SK-N-SH (cell line): ENCODE data around the gene MIPEP.

ENCODE experiments used
- EP300 ChIP-seq, 2 experiments: IDR thresholded peaks; 2 replicates each; pipeline versions ENCODE4 v1.4.0 to v1.6.1; 2012; ENCODE audit warnings: borderline replicate concordance in 1 of 2, low read depth in 1 of 2, low read length in 1 of 2
- POLR2AphosphoS5 ChIP-seq: IDR thresholded peaks from 2 replicates; pipeline ENCODE4 v1.6.1; 2012; ENCODE audit warnings: low read depth, low read length
- TAF1 ChIP-seq: IDR thresholded peaks from 2 replicates; pipeline ENCODE4 v1.6.1; 2012; ENCODE audit warnings: low read depth, mild to moderate bottlenecking, low read length, moderate library complexity, borderline replicate concordance
- YY1 ChIP-seq: IDR thresholded peaks from 2 replicates; pipeline ENCODE4 v1.4.0; 2012; ENCODE audit warnings: low read depth, mild to moderate bottlenecking
- TF ChIP-seq, protein P1 (sequence below): fragments of 200-600 bp; sonication (generic); IDR thresholded peaks from 2 replicates; pipeline ENCODE4 v1.6.1; 2017; ENCODE audit warnings: antibody characterized with exemption, mild to moderate bottlenecking, moderate library complexity

DNA sequence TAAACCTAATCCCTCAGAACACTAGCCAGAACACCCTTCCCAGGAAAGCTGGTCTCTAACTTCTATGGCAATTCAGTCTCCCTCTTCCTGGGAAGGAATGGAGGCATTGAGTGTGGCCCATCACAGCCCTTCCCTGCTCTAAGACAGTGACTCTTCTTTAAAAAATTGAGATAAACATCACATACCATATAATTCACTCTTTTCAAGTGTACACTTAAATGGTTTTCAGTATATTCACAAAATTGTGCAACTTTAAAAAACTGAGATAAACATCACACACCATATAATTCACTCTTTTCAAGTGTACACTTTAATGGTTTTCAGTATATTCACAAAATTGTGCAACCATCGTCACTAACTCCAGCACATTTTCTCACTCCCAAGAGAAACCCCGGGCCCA is 116.5 kb downstream of the MIPEP start:
- TF ChIP-seq POLR2AphosphoS5 (no peak), YY1 (no peak), EP300 (IDR thresholded peaks at IDR 0.05; ENCODE audit: borderline replicate concordance in 1 of 2, low read depth in 1 of 2, low read length in 1 of 2) (no peak), TAF1 (no peak)
- TF ChIP-seq, protein P1, sequence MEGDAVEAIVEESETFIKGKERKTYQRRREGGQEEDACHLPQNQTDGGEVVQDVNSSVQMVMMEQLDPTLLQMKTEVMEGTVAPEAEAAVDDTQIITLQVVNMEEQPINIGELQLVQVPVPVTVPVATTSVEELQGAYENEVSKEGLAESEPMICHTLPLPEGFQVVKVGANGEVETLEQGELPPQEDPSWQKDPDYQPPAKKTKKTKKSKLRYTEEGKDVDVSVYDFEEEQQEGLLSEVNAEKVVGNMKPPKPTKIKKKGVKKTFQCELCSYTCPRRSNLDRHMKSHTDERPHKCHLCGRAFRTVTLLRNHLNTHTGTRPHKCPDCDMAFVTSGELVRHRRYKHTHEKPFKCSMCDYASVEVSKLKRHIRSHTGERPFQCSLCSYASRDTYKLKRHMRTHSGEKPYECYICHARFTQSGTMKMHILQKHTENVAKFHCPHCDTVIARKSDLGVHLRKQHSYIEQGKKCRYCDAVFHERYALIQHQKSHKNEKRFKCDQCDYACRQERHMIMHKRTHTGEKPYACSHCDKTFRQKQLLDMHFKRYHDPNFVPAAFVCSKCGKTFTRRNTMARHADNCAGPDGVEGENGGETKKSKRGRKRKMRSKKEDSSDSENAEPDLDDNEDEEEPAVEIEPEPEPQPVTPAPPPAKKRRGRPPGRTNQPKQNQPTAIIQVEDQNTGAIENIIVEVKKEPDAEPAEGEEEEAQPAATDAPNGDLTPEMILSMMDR = no peak
